Mesothelial cell of epicardium (in vitro differentiated cells): ENCODE measurements around the gene ZNF670. TPM values are rescaled to one million over a fixed set of nuclear protein-coding genes. Genes with fewer than 3 reads are reported as not detected.
A peak's percentile ranks its signal among the peaks of the same experiment; 100 is the strongest.

Source experiments
- DNase-seq, 2 experiments: peaks; one replicate each; pipeline ENCODE4 v3.0.0; 2021; ENCODE audit warnings: low spot score in 2 of 2; ENCODE audit not compliant: unreplicated experiment in 2 of 2
- H3K27ac Mint-ChIP-seq: 2 replicates; pipeline ENCODE4 v1.8.0; 2021; ENCODE audit warnings: mixed read lengths
- H3K27me3 Mint-ChIP-seq: 2 replicates; pipeline ENCODE4 v1.8.0; 2021; ENCODE audit warnings: low read depth, mixed read lengths
- H3K36me3 Mint-ChIP-seq: 2 replicates; pipeline ENCODE4 v1.8.0; 2021; ENCODE audit warnings: mixed read lengths
- H3K4me1 Mint-ChIP-seq: 2 replicates; pipeline ENCODE4 v1.8.0; 2021; ENCODE audit warnings: mixed read lengths
- H3K4me3 Mint-ChIP-seq: 2 replicates; pipeline ENCODE4 v1.8.0; 2021; ENCODE audit warnings: mild to moderate bottlenecking, moderate library complexity, mixed read lengths
- H3K9me3 Mint-ChIP-seq: 2 replicates; pipeline ENCODE4 v1.8.0; 2021; ENCODE audit warnings: mixed read lengths
- total RNA-seq: library from RNA; stranded (reverse); gene quantifications from 3 replicates; pipeline ENCODE4 v1.2.1, GENCODE V29; 2021
- TF ChIP-seq, protein P1 (sequence below): fragments of 200-600 bp; sonication (generic); IDR thresholded peaks from one replicate; pipeline ENCODE4 v1.5.0; 2021; ENCODE audit warnings: antibody characterized with exemption; ENCODE audit not compliant: unreplicated experiment

ZNF670 gene
- total RNA-seq, 1 donor from 2014 or later, result 7.8 TPM

DNA sequence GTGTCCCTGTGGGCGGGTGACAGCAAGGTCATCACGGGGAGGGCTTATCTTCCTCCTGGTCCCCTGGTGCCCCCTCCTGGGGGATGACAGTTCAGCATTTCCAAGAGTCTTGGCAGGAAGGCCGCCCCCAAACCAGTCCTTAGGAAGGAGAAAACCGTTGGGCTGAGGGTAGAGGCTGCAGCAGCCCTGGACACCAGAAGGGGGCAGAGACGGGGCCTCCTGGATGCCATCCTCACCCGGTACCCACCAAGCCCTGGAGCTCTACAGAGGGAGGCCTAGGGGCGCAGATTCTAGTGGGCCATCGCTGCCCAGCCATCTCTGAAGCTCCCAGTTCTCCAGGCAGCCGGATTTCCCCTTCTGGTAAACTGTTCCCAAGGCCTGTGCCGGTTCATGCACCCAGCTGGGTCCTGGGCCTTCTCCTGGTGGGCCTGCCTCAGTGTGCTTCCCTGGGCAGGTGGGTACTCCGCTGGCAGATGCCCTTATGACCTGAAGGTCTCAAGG lies 40.4 kb upstream of the ZNF670 start:
- Mint-ChIP-seq H3K36me3 (peaks cover 2% of the 10 kb centered on the region), H3K27me3 (no peaks in the 10 kb centered on the region), H3K9me3 (peaks cover 6% of the 10 kb centered on the region), H3K4me1 (no peaks in the 10 kb centered on the region), H3K27ac (no peak overlapping the region), H3K4me3 (no peak overlapping the region)
- no peak for DNase-seq
- TF ChIP-seq, protein P1, sequence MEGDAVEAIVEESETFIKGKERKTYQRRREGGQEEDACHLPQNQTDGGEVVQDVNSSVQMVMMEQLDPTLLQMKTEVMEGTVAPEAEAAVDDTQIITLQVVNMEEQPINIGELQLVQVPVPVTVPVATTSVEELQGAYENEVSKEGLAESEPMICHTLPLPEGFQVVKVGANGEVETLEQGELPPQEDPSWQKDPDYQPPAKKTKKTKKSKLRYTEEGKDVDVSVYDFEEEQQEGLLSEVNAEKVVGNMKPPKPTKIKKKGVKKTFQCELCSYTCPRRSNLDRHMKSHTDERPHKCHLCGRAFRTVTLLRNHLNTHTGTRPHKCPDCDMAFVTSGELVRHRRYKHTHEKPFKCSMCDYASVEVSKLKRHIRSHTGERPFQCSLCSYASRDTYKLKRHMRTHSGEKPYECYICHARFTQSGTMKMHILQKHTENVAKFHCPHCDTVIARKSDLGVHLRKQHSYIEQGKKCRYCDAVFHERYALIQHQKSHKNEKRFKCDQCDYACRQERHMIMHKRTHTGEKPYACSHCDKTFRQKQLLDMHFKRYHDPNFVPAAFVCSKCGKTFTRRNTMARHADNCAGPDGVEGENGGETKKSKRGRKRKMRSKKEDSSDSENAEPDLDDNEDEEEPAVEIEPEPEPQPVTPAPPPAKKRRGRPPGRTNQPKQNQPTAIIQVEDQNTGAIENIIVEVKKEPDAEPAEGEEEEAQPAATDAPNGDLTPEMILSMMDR, result no peak

DNA sequence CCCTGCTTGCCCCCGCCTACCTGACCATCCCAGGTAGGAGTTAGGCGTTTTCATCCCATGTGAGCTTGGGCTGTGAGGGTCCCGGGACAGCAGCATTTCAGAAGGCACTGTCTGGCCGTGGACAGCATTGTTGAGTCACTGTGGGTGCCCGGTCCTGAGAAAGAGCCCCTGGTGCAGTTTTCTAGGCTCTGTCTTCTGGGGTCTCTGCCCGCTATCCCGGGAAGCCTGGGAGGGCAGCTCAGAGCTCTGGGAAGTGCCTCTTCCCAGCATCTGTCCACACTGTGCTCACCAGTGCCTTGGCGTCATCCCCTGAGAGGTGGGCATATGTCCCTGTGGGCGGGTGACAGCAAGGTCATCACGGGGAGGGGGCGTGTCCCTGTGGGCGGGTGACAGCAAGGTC lies 36.9 kb upstream of the ZNF670 start:
- Mint-ChIP-seq H3K9me3 (no peaks in the 10 kb centered on the region), H3K36me3 (peaks cover 2% of the 10 kb centered on the region), H3K4me3 (no peak overlapping the region), H3K27ac (no peak overlapping the region), H3K27me3 (no peaks in the 10 kb centered on the region), H3K4me1 (peaks cover 8% of the 10 kb centered on the region)
- TF ChIP-seq, protein P1, result no peak
- DNase-seq, result no peak

DNA sequence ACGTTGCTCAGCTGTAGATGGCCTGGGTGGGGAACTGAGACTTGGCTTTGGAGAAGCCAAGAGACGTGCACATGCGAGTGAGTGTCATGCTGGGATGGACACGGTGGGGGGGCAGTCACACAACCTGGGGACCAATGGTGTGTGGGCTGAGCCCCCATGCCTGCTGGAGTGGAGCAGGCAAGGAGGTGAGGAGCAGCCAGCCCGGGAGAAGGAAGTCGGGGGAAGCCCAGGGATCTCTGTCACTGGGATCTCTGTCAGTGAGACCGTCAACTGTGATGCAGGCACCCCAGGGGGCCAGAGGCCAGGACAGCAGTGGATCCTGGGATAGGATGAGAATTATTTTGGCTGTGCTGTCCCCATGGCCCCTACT lies 36.5 kb upstream of the ZNF670 start:
- Mint-ChIP-seq H3K27me3 (no peaks in the 10 kb centered on the region), H3K9me3 (no peaks in the 10 kb centered on the region), H3K4me3 (no peak overlapping the region), H3K36me3 (peaks cover 2% of the 10 kb centered on the region), H3K27ac (no peak overlapping the region), H3K4me1 (peaks cover 9% of the 10 kb centered on the region)
- DNase-seq, result no peak
- TF ChIP-seq, protein P1, result no peak

DNA sequence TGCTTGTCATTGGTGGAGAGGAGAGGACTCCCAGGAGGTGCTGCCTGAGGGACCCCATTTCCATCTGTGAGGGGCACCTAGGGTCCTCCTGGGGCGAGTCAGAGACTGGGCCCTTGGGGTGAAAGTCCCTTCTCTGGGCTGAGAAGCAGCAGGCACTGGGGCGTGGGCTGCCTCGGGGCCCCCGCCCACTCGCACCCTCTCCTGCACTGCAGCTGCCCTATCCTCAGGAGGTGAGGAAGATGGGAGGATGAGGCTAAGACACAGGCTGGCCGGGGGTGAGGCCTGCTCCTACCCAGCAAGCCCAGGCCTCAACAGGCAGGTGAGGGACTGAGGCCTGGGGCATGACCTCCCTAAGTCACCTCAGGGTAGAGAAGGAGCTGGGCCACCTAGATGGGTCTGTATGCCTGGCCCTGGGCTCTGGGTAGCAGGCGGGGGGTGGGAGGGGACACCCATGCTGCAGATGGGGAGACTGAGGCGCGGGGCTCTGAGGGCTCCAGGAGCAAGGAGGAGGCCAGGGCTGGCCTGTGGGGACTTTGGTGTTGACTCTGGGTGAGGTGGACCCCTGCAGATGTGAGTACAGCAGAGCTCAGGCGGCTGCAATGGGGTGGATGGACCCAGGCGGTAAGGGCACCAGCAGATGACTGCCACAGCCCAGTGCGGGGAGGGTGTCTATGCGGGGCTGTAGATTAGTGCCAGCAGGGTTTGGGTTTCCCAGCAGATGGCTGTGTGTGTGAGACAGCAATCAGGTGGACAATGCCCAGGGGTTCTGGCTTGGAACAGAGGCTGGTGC lies 35.9 kb upstream of the ZNF670 start:
- H3K4me3 Mint-ChIP-seq, result no peak overlapping the region
- H3K9me3 Mint-ChIP-seq, result no peaks in the 10 kb centered on the region
- no peak for DNase-seq
- H3K27ac Mint-ChIP-seq, result no peak overlapping the region
- H3K4me1 Mint-ChIP-seq, result peaks cover 13% of the 10 kb centered on the region
- peaks cover 2% of the 10 kb centered on the region for H3K36me3 Mint-ChIP-seq
- TF ChIP-seq, protein P1, result no peak
- no peaks in the 10 kb centered on the region for H3K27me3 Mint-ChIP-seq

DNA sequence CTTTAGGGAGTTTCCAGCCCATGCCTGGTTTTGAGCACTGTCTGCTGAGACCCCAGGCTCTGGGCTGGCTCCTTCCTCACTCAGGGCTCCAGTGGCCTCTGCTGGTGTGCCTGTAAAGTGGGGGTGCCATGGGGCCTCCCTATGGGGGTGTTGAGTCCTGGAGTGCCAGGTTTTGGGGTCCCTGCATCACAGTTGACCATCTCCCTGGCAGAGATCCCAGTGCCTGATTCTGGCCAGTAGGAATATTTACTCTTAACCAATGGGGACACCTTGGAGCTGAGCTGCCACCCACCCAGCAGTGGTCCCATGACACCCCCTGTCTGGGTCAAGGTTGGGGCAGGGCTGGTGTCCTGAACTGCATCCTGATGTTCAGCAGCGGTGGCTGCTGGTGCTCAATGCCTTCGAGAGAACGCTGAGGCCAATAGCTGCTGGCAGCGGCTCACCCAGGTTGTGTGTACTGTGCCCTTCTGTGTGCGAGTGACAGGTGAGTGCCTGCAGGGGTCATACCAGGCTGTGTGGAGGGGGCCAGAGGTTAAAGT lies 35.2 kb upstream of the ZNF670 start:
- Mint-ChIP-seq H3K36me3 (peaks cover 2% of the 10 kb centered on the region), H3K4me3 (peak overlapping the region; percentile 20), H3K27ac (no peak overlapping the region), H3K27me3 (no peaks in the 10 kb centered on the region), H3K9me3 (no peaks in the 10 kb centered on the region), H3K4me1 (peaks cover 13% of the 10 kb centered on the region)
- TF ChIP-seq, protein P1, result no peak
- DNase-seq, result no peak
